NCI-H460 (cell line): ENCODE results near the gene KDM4D. TPM values are rescaled to one million over a fixed set of nuclear protein-coding genes. Genes with fewer than 3 reads are reported as not detected.
"Not testable (repeated sequence)": the region's sequence is repeated elsewhere in the genome, so short reads cannot be mapped to it uniquely, and the experiment has no call there.

ENCODE experiments used
- DNase-seq: peaks from one replicate; pipeline ENCODE4 v3.0.0-alpha.2; 2016; ENCODE audit warnings: low read depth; ENCODE audit errors: extremely low read depth
- total RNA-seq: library from RNA; depleted of rRNA; stranded (reverse); fragments of >200 nt; shearing (Covaris generic); gene quantifications from 2 replicates; pipeline ENCODE4 v1.2.3, GENCODE V29; 2014

Gene KDM4D
- total RNA-seq, 1 experiment from 2014 or later = 0.57 TPM

- no peak for DNase-seq
Measured at GRCh38 chr11:94956963-94957362, 16.5 kb upstream of the KDM4D start.

GRCh38 chr11:94958121-94958696, 15.3 kb upstream of the KDM4D start:
- DNase-seq = no peak

- no peak for DNase-seq
Measured at GRCh38 chr11:94959179-94959578, 14.3 kb upstream of the KDM4D start.

- no peak for DNase-seq
Measured at GRCh38 chr11:94960488-94960887, 13.0 kb upstream of the KDM4D start.

GRCh38 chr11:94961255-94961654, 12.3 kb upstream of the KDM4D start:
- DNase-seq = no peak

- no peak for DNase-seq
Measured at GRCh38 chr11:94964934-94965333, 8.6 kb upstream of the KDM4D start.

- peak; percentile 1 for DNase-seq
Measured at GRCh38 chr11:94968334-94968958, 5.1 kb upstream of the KDM4D start.

- no peak for DNase-seq
Measured at GRCh38 chr11:94972700-94973098, 810 bp upstream of the KDM4D start.

- no peak for DNase-seq
Measured at GRCh38 chr11:94974178-94974577, 669 bp downstream of the KDM4D start.

GRCh38 chr11:94975599-94975998, 2.1 kb downstream of the KDM4D start:
- DNase-seq = no peak

- no peak for DNase-seq
Measured at GRCh38 chr11:94987378-94987777, 13.9 kb downstream of the KDM4D start.

GRCh38 chr11:94988748-94989147, 15.2 kb downstream of the KDM4D start:
- DNase-seq = no peak

- DNase-seq = no peak
Measured at GRCh38 chr11:94993400-94993943, 20.0 kb downstream of the KDM4D start.

- no peak for DNase-seq
Measured at GRCh38 chr11:94997437-94997836, 23.9 kb downstream of the KDM4D start.

- no peak for DNase-seq
Measured at GRCh38 chr11:94998285-94998684, 24.8 kb downstream of the KDM4D start.

- DNase-seq = no peak
Measured at GRCh38 chr11:95003716-95004115, 30.2 kb downstream of the KDM4D start.

GRCh38 chr11:95005642-95006041, 32.1 kb downstream of the KDM4D start:
- DNase-seq = no peak

GRCh38 chr11:95011376-95011775, 37.9 kb downstream of the KDM4D start:
- no peak for DNase-seq

GRCh38 chr11:95014184-95014821, 40.8 kb downstream of the KDM4D start:
- no peak for DNase-seq

GRCh38 chr11:95016139-95016538, 42.6 kb downstream of the KDM4D start:
- no peak for DNase-seq

GRCh38 chr11:95021468-95021867, 48.0 kb downstream of the KDM4D start:
- DNase-seq = not testable (repeated sequence)

GRCh38 chr11:95024958-95025357, 51.4 kb downstream of the KDM4D start, which contains the start of gene KDM4E:
TSS of gene KDM4E (plus strand) at chr11:95025258. CDS start at chr11:95025558, 300 bp downstream.
- DNase-seq = no peak
